HG03469 (cell line): ENCODE results near the gene COQ10A.
A peak's percentile ranks its signal among the peaks of the same experiment; 100 is the strongest.
"Not testable (repeated sequence)": the region's sequence is repeated elsewhere in the genome, so short reads cannot be mapped to it uniquely, and the experiment has no call there.

ENCODE experiments used
- ATAC-seq: cut with Tn5 transposase; IDR thresholded peaks from one replicate; pipeline ENCODE4 v1.9.1; 2021; ENCODE audit warnings: mild to moderate bottlenecking, moderate library complexity, moderate number of reproducible peaks; ENCODE audit not compliant: unreplicated experiment

COQ10A gene

DNA sequence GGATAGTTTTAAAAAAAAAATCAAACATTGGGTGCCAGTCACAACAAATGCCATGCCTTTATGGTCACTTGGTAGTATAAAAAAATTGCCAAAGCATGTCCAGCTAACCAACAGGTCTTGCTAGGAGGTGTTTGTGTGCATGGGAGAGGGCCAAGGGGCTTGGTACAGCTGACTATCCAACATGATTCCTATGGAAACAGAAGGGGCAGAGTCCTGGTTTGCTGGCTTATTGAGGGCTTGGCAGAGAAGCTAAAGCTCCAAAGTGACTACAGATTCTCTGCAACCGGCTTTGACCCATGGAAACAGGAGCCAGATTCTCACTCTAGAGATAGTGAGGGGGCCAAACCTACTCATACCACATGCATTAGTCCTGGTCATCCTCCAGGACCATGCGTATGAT is 5.7 kb downstream of the COQ10A start:
- ATAC-seq, result not testable (repeated sequence)

DNA sequence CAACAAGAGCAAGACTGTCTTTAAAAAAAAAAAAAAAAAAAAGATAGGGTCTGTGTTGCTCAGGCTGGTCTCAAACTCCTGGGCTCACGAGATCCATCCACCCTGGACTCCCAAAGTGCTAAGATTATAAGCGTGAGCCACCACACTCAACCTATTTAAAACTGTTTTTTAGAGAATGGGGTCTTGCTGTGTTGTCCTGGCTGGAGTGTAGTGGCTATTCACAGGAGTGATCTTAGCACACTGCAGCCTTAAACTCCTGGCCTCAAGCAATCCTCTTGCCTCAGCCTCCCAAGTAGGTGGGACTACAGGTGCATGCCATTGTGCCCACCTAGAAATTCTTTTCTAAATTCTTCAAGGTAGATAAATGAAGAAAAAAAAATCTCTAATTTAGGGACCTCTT is 7.6 kb downstream of the COQ10A start:
- ATAC-seq, result no peak

DNA sequence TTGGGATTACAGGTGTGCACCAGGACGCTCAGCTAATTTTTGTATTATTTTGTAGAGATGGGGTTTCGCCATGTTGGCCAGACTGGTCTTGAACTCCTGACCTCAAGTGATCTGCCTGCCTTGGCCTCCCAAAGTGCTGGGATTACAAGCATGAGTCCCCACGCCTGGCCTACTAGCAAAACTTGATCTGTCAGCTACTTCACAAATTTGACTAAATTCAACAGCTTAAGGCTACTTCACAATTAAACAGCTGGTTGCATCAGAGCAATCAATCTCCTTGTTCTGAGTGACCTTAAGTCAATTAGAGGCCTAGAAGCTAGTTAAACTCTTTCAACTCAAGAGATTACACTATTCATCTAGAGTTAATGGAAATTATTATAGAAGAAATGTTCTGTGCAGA is 12.2 kb downstream of the COQ10A start:
- no peak for ATAC-seq

DNA sequence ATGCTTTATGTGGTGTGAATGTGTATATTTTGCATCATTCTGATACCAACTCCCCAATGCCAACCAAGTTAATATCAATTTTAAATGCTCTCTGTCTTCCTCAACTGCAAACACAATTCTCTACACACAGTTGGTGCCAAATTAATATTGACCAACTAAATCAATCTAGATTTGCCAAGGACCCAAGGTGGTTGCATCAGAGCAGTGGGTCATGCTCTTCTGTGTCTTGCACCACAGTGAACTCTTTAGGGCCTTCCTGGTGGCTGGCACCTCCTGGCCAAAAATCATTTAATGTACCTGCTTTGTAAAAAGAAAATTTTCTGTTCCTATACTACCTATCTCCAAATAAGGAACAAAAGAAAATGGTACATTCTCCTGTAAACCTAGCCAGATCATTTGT is 14.1 kb downstream of the COQ10A start:
- ATAC-seq, result no peak

DNA sequence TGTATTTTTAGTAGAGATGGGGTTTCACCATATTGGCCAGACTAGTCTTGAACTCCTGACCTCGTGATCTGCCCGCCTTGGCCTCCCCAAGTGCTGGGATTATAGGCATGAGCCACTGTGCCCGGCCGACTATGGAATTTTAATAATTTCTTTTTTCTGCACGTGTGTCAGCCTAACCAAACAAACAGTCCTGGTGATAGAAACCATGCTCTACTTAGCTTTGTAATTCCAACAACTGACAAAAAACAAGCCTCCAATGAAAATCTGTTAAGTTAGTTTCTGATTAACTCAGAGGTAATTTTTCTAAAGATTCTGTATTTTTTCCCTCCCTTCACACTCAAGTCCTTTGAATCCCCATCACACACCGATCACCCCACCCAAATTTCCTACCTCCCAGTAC is 15.3 kb downstream of the COQ10A start:
- no peak for ATAC-seq

DNA sequence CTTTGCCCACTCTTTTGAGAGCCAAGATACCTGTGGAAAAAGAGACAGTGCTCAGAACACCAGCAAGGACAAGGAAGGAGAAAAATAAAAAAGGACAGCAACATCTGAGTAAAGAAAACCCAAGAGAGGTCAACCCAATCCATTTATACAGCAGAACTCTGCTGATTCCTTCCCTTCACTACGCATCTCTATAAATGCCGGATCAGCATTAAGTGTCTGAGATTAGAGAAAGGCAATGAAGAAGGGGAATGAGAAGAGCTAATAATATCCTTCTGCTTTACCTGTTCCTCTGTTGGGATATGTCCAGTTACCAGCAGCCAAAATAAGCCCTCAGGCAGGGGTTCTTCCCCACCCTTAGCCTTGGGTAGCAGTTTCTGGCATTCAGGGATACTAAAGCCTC is 15.8 kb downstream of the COQ10A start:
- no peak for ATAC-seq

DNA sequence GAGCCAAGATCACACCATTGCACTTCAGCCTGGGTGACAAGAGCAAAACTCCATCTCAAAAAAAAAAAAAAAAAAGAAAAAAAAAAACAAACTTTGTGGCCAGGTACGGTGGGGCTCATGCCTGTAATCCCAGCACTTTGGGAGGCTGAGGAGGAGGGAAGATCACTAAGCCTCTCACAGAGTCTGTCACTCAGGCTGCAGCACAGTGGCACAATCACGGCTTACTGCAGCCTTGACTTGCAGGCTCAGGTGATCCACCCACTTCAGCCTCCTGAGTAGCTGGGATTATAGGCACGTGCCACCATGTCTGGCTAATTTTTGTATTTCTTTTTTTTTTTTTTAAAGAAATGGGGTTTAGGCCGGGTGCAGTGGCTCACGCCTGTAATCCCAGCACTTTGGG is 17.5 kb downstream of the COQ10A start:
- ATAC-seq, result not testable (repeated sequence)

DNA sequence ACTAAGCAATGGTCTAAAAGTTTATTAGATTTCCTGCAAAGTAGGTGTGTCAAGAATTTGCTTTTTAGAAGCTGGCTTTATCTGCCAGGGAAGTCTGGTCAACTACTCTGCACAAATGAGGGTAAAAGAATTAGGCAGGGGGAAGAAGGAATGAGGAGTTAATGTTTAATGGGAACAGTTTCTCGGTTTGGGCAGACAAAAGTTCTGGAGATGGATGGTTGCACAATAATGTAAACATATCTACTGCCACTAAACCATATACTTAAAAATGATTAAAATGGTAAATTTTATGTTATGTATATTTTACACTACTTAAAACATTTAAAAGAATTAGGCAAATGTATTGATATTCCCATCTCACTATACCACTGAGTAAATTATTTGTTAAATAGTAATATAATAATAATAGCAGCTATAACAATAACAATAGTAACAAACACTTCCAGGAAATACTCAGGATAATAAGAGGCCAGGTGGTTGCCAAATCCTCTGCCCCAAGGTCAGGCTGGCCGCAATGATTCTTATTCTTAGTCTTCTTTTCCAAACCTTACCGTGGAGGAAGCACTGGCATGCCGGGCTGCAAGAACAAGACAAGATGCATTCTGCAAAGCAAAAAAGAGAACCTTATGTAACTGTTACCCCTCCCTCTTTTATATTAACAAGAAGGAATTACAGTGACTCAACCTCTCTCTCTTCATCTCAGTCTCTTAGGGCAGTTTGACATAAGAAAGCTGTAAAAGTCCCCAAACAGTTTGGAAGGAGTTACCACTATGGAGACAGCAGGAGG is 19.5 kb downstream of the COQ10A start:
- no peak for ATAC-seq

DNA sequence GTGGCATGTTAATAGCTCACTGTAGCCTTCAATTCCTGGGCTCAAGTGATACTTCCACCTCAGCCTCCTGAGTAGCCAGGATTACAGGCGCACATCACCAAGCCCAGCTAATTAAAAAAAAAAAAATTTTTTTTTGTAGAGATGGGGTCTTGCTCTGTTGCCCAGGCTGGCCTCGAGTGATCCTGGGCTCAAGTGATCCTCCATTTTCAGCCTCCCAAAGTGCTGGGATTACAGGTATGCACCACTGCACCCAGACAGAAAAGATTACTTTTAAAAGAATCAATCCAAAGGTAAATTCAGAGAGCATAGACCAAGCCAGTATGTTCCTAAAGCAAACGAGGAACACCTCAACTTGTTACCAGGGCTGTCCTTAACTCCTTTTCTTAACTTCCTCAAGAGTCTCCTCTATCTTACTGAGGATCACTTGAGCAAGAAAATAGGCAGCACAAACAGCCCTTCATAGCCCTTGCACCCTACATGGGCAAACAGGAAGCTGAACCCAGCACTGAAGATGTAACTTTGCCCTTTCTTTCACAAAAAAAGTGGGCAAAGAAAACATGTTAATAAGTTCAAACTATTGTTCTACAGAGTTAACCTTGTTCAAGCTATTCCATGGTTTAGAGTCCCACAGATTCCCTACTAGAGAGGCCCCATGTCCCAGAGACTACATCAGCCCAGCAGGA is 22.1 kb downstream of the COQ10A start:
- ATAC-seq, result no peak

DNA sequence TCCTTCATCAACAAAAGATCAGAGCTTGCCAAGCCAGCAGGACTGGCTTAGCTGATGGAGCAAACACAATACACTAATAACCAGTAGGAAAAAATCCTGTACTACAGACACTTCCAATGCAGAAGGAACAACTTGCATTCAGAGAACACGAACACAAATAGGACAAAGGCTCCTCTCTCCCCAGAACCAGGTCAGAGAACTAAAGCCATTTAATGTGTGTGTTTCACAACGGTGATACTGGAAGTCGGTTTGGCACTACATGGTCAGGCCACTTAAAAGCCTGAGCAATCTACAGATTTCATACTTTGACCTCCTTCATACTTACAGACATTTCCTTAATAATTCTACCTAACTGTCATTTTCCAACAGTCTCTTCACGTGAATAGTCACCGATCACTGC is 27.1 kb downstream of the COQ10A start:
- no peak for ATAC-seq

DNA sequence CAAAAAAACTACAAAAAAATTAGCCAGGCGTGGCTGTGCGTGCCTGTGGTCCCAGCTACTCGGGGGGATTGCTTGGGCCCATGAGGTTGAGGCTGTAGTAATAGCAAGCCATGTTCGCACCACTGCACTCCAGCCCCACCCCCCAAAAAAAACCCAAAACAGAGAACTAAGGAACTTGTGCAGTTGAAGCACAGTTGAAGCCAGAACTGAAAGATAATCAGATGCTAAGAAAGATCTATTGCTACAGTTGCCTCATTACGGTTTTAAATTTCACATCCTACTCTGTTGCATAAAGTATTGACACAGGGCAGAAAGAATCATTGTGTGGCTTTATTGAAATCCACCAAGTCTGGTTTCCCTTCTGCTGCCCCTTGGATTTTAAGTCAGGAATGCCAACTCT is 29.6 kb downstream of the COQ10A start:
- no peak for ATAC-seq

DNA sequence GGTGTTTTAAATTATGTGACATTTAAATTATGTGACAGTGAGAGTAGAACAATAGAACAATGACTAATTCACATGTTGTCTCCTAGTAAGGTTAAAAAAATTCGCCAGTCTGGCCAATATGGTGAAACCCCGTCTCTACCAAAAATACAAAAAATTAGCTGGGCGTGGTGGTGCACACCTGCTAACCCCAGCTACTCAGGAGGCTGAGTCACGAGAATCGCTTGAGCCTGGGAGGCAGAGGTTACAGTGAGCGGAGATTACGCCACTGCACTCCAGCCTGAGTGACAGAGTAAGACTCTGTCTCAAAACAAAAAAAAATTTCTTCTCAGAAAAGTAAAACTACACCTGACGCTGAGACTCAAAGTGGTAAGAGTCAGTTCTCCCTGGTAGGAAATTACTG is 30.7 kb downstream of the COQ10A start:
- no peak for ATAC-seq

DNA sequence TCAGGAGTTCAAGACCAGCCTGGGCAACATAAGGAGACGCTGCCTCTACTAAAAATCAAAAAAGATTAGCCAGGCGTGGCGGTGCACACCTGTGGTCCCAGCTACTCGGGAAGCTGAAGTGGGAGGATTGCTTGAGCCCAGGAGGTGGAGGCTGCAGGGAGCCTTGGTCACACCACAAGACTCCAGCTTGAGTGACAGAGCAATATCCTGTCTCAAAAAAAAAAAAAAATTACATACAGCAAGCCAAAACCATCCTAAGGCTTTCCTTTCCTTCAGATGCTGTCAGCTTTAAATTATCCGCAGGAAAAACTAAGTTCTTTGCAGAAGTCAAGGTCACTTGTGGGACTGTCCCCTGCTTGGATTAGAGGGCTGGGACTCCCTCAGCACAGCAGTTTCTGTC is 32.1 kb downstream of the COQ10A start:
- ATAC-seq, result no peak

DNA sequence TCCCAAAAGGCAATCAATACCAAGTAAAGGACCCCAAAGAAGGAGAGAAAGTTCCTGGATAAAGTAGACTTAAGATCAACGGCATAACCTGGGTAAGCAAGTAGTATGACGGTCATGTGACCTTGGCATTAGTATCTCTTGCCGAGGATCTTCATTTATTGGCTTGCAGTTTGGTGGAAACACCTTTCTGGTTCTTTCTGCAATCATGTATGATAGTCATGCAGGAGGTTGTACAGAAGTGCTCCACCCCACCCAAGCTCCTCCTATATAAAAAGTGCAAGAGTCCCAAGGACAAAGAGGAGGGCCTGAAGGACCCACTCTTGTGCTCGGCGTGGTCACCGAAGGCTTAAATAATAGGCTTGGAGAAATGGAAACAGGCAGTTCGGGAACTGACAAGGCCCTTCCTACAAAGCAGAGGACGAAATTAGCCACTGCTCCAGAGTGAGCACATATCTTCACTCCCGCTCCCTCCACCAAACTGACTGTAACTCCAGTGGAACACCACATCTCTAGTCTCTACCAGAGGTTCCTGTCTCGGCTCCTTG is 32.6 kb downstream of the COQ10A start:
- ATAC-seq, result no peak

DNA sequence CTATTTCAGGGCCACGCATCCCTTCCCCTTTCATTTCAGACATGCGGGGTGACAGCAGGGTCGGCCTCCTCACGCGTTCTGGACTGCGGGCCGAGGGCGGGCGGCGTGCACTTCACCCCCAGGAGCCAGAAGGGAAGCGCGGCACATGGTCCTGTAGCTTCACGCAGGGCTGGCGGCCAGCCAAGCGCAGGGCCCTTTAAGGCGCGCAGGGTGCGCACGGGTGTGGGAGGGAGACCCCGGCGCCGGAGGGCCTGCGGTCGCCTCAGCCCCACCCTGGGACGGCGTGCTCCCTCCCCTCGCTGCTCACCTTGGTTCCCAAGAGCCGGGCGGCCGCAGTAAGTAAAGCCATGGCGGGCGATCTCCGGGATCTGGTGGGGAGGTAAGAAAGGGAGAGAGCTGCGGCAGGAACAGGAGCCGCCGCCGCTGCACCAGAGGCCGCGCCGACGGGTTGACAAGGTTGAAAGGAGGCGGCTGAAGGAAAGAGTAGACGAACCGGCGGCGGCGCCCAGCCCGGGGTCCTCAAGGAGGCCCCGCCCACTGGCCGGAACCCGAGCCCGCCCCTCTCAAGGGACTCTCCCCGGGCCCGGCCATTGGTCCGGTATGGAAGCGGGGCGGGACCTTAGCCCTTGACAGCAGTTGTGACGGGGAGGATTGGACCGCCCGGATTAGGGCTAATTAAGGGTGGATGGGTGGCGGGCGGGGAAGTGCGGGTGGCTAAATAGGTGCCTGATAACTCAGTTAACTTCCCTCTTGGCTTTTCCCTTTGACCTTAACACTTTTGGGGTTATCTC is 33.3 kb downstream of the COQ10A start, which contains the start of gene CS:
CS (minus strand) TSS at position 478 of the 791 bp plus-strand sequence; CDS start at position 349, 129 bp downstream.
- ATAC-seq, result peak; percentile 80

DNA sequence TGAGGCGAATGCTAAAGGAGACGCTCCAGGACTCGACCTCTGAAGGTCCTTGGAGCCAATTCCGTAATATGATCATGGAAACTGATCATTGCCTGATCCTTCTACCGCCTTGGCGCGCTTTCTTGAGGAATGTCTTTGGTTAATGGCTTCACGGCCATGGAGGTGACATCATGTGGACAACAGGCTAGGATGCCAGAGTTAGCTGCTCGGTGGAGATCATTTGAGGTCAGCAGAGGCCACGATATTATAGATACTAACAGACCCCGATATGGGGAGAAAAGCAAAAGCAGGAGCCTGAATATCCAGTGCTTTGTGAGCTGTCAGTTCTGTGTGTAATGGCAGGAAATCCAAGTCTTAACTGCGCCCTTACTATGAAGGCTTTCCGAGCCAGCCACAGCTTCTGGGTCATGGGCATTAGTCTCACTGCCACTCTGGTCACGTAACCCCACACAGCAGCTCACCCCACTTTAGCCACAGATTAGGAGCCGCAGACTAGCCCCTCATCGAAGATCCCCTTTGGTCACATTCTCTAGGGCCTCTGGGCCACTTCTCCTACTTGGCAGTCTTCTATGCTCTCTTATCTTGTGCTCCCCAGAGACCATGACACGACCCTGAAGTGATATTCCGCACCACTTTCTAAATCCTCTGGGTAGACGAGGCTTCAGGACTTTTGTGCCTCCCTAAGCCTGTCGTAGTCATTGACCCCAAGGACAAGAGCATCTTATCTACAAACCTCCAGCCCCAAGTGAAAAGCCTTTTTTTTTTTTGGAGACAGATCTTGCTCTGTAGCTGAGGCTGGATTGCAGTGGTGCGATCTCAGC is 34.1 kb downstream of the COQ10A start:
- no peak for ATAC-seq

DNA sequence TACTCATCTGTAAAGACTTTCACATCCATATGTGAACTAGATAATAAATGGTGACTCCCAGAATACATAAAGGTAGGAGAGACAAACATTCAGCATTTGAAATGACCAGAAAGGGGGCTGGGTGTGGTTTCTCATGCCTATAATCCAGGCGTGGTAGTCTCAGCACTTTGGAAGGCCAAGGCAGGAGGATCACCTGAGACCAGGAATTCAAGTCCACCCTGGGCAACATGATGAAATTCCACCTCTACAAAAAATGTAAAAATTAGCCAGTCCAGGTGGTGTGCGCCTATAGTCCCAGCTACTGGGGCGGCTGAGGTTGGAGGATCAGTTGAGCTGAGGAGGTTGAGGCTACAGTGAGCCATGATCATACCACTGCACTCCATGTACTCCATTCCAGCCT is 37.5 kb downstream of the COQ10A start:
- no peak for ATAC-seq

DNA sequence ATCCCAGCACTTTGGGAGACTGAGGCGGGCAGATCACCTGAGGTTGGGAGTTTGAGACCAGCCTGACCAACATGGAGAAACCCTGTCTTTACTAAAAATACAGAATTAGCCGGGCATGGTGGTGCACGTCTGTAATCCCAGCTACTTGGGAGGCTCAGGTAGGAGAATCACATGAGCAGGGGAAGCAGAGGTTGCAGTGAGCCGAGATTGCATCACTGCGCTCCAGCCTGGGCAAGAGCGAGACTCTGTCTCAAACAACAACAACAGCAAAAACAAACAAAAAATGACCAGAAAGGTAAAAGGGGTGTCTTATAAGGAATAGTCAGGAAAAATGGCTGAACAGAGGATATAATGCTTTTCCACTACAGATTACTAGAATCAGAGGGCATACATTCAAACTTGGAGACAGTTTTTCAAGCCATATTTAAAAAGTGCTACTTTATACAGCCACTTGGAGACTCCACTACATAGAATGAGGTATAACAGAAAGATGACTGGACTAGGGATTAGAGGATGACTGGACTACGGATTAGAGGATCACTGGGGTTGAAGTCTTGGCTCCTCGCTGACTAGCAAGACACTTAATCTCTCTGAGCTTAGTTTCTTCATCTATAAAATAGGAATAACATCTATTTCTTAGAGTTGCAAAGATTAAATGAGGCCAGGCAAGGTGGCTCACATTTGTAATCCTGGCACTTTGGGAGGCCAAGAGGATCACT is 38.3 kb downstream of the COQ10A start:
- no peak for ATAC-seq

DNA sequence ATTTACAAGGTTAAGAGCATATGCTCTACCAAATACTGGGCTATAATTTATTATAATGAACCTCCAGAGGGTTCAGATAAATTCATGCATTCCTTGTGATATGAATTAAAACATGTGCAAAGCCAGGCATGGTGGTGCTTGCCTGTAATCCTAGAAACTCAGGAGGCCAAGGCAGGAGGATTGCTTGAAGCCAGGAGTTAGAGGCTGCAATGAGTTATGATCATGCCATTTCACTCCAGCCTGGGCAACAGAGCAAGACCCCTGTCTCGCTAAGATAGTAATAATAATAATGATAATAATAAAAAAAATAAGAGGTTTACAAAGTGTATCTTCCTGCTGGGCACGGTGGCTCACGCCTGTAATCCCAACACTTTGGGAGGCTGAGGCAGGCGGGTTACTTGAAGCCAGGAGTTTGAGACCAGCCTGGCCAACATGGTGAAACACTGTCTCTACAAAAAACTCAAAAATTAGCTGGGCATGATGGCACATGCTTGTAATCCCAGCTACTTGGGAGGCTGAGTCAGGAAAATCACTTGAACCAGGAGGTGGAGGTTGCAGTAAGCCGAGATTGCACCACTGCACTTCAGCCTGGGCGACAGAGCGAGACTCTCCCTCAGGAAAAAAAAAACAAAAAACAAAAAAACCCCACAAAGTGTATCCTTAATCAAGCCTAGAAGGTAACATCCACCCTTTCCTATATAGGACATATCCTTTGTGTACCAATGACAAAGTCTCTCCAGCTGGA is 40.7 kb downstream of the COQ10A start:
- ATAC-seq, result no peak
